ENCODE measurements around the gene ANKRD44.
"Not testable (repeated sequence)": the region's sequence is repeated elsewhere in the genome, so short reads cannot be mapped to it uniquely, and the experiment has no call there.

Gene ANKRD44

GRCh38 chr2:197315371-197315770 lies 4.8 kb upstream of the ANKRD44 start:
- DNase-seq: no peak

- DNase-seq: no peak
Measured at GRCh38 chr2:197312186-197312585, 1.6 kb upstream of the ANKRD44 start.

DNA sequence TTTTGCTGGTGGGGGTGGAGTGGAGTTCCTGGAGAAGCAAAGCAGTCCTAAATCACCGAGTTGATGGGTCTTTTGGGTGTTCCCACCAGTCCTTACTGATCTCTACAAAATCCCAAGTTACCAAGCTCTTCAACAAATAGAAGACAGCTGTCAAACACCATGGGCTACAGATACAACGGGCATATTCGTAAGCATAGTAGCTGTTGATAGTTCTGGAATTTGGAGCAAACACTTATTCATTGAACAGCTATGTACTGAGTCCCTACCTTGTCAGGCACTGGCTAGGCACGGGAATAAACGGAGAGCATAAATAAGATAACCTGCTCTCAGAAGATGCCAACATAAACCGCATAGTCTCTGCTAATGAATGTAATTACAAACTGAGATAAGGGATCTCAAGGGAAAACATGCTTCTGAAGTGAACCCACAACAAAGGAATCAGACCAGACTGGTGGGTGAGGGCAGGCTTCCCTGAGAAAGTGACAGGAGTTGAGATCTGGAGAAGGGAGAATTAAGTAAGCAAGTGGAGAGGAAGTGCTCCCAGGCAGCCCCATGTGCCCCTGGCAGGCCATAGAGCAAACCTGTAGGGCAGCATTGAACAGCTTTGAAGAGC lies 947 bp upstream of the ANKRD44 start:
- no peak for DNase-seq

GRCh38 chr2:197310987-197311420 lies 424 bp upstream of the ANKRD44 start:
- no peak for DNase-seq

DNA sequence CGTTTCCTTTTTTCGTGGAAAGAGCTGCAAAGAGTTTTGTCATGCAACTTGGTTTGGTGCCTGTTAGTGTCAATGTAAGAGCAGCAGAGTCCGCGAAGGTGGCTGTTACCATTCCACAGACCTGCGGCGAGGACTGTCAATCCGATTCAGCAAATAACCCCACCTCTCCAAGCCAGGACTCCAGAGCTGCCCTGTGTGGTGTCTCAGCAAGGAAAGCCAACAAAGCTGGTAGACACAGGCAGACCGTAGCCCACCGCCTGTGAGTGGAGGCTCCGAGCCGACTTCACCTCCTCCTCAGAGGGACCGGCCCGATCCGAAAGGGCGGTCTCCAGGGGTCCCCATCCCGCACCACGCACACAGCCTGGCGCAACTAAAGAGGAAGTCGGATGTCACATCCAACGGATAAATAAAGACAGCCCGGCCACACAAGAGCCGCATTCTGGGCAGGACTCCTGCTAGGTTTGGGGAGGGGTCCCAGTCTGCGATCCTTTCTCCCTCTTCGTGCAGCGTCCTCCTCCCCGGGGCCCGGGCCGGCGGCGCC lies 819 bp downstream of the ANKRD44 start:
- no peak for DNase-seq

GRCh38 chr2:197308996-197309690 lies 1.4 kb downstream of the ANKRD44 start:
- no peak for DNase-seq

DNA sequence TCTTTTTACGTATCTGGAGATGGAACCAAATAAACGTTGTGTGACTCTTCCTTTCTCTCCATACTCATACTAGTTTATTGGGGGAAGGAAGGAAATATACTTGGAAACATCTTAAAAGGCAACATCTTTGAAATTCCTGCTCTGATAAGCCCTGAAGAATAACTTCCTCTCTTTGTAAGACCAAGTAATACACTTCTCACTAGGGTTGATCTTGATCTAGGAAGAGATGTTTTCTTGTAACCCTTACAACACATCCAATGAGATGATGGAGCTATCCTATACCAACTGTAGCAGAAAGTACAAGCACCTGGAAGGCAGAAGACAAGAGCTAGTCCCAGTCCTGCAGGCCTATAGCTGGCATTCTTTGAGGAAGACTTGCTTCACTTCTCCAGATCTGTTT lies 2.0 kb downstream of the ANKRD44 start:
- no peak for DNase-seq

- DNase-seq: no peak
Measured at GRCh38 chr2:197307933-197308521, 2.6 kb downstream of the ANKRD44 start.

GRCh38 chr2:197307236-197307932 lies 3.2 kb downstream of the ANKRD44 start:
- no peak for DNase-seq

DNA sequence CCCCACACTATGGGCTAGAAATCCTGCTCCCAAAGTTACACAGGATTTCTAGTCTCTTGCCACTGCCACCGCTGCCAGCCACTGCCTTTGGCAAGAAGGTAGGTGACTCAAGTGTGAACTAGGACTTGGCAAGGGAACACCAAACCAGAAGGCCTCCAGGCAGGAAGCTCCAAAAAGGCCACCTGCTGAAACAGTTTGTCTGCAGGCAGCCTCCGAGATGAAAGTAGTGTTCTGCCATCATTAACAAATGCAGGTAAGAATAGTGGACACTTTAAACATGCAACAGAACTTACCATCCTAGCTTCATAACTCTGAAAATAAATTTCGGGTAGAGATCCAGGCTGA lies 3.9 kb downstream of the ANKRD44 start:
- DNase-seq: no peak

GRCh38 chr2:197306024-197306695 lies 4.4 kb downstream of the ANKRD44 start:
- DNase-seq: no peak

DNA sequence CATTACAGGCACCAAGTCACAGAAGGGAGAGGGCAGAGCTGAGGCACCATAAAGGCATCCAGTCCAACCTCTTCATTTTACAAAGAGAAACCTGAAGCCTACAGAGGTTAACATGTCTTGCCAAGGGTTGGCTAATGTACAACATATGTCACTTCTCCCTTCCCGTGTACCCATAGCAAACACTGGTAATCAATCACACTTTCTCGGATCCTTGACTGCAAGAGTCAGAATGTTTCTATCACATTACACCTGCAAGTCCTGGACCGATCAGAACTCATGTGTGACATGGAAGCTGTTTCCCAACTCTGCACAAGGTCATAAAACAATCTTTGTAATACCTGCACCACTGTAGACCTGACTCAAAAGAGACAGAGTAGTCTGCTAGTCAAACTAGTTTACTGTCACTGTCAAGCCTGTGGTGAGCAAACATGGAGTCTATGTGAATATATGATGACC lies 6.0 kb downstream of the ANKRD44 start:
- DNase-seq: no peak

- no peak for DNase-seq
Measured at GRCh38 chr2:197300139-197300538, 10.4 kb downstream of the ANKRD44 start.

DNA sequence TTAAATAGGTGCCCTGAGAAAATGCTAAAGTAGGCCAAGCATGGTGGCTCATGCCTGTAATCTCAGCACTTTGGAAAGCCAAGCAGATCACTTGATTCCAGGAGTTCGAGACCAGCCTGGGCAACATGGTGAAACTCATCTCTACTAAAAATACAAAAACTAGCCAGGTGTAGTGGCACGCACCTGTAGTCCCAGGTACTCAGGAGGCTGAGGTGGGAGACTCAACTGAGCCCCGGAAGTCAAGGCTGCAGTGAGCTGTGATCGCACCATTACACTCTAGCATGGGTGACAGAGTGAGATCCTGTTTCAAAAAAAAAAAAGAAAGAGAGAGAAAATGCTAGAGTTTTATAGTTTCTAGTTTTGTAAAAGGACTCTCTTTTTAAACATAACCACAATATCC lies 12.0 kb downstream of the ANKRD44 start:
- no peak for DNase-seq

DNA sequence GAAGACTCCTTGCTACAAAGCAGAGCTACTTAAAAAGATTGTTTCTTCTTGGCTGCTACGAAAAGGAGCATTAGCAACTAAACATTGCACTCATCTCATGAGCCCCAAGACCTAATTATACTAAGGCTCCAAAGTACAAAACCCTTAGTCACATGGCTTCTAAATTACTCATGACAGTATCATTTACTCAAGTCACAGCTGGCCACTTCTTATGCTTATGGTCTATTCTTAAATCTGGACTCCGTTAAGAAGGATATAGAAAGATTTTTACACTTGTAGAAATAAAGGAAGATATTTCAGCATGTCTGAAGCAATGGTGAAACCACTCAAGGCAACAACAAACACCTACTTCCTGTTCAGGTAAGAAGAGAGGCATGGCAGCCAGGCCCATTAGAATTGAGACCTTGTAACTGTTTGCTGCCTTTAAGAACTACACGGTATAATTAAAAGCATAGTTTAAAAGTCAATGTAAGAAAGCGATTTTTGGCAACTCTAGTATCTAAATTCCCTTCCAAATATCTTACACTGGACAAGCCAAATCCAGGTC lies 12.7 kb downstream of the ANKRD44 start:
- no peak for DNase-seq

GRCh38 chr2:197297266-197297665 lies 13.3 kb downstream of the ANKRD44 start:
- no peak for DNase-seq

- DNase-seq: no peak
Measured at GRCh38 chr2:197296835-197297234, 13.7 kb downstream of the ANKRD44 start.

DNA sequence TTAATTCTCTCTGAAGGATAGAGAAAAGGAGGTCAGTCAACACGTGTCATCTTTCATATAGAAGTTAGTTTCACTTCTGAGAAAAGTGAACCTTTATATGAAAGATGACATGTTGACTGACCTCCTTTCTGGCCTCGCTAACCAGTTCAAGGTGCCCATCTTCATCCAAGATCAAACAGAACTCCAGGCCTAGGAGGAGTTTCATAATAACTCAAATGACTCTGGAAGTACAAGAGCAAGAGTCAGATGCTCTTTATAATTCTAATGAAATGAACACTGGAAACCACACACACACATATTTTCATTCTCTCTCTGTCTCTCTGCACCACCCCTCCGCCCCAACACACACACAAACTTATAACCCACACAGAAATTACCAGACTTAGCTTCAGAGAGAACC lies 16.3 kb downstream of the ANKRD44 start:
- no peak for DNase-seq

DNA sequence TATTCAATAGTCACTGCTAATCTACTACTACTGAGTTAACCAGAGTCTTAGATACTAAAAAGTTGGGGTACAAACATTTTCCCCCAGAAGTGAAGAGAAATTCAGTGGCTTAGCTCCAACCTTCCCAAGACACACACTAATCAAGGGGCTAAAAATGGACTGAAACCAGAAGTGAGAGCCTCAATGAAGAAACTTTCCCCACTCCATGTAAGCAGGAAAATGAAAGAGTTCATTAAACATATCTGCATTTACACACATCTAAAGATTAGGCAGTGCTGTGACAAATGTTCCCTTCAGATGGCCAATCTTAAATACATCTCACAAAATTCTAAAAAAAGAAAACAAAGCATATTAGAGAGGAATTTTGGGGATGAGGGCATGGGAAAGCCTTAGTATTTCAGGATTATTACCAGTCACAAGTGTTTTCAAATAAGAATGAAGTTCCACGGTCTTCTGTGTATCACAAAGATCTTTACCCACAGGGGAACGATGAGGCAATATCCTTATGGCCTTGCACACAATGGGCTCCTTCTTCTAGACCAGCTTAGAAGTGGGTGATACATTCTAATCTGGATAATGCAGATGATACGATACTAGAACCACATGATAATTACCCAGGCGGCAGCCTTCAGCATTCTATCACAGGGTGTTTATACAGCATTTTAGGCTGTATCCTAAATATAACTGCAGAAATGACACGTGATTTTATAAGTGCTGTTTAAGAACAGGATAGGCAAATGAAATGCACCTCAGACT lies 17.1 kb downstream of the ANKRD44 start:
- no peak for DNase-seq

DNA sequence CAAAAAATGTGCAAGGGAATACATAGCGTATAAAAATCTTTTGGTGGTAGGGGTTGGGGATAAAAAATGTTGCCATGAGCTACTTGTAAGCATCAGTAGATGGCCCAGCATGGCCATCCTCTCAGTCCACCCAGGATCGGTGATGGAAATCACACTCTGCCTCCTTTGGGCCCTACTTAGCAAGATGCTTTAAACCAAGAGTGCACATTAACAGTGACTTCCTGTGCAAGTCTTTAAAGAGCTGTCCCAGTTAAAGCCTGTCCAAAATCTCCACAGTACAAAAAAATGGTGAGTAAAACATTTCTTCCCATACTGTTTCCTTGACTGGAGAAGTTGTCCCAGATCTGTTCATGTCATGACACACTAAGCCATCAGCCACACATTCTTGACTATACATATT lies 18.0 kb downstream of the ANKRD44 start:
- DNase-seq: no peak

DNA sequence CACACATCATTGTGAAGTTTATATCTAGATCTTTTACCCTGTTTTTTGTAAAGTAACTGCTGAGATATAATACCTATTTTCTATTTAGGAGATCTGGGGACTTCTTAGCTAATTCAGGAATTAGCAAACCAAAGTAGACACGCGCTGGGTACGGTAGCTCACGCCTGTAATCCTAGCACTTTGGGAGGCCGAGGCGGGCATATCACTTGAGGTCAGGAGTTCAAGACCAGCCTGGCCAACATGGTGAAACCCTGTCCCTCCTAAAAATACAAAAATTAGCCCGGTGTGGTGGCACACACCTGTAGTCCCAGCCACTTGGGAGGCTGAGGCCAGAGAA lies 23.0 kb downstream of the ANKRD44 start:
- not testable (repeated sequence) for DNase-seq
